NCI-H2081 (cell line): ENCODE data around the gene C12orf43.
A peak's percentile ranks its signal among the peaks of the same experiment; 100 is the strongest.
"Not testable (repeated sequence)": the region's sequence is repeated elsewhere in the genome, so short reads cannot be mapped to it uniquely, and the experiment has no call there.

Experiments used
- DNase-seq, 2 experiments: peaks; one replicate each; lab custom pipeline; 2025; lab: John Stamatoyannopoulos, UW

C12orf43 gene, protein sequence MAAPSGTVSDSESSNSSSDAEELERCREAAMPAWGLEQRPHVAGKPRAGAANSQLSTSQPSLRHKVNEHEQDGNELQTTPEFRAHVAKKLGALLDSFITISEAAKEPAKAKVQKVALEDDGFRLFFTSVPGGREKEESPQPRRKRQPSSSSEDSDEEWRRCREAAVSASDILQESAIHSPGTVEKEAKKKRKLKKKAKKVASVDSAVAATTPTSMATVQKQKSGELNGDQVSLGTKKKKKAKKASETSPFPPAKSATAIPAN

DNA sequence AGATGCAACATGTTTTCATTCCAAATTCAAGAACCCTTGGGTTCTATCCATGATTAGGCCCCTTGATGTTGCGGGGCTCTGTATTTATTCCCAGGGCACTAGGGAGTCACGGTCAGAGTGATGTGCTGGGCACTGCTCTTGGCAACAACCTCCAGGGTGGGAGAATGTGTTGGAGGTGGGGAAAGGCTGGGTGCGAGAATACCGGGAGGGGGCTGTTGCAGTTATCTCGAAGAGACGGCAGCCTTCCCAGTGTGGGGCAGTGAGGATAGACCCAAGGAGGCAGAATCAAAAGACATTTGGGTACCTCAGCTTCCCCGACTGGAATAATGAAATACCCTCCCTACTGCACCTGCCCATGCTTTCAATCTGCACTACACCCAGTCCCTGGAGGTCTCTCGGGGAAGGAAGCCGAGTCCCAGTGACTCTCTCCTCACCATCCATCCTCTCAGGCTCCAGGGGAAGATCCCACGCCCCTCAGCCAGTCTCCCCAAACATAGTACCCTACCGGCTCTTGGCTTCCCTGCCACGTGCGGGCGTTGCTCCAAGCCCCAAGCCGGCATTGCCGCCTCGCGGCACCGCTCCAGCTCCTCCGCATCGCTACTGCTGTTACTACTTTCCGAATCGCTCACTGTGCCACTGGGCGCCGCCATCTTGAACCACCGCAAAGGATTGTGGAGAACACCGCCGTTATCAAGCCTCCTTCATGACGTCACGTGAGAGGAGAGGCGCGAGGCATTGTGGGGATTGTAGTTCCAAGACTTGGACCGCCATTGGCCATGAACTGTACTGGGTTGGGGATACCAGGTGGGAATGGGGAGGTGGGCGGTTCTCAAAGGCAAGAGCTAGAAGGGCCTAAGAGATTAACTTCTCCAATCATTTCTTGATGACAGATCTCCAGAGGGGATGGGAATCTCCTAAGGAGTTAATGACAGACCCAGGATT lies at the start of gene C12orf43:
C12orf43 (minus strand) TSS at position 663 of the 942 bp plus-strand sequence; CDS start at position 650, 13 bp downstream.
- peak; percentile 90 to 94 for DNase-seq

DNA sequence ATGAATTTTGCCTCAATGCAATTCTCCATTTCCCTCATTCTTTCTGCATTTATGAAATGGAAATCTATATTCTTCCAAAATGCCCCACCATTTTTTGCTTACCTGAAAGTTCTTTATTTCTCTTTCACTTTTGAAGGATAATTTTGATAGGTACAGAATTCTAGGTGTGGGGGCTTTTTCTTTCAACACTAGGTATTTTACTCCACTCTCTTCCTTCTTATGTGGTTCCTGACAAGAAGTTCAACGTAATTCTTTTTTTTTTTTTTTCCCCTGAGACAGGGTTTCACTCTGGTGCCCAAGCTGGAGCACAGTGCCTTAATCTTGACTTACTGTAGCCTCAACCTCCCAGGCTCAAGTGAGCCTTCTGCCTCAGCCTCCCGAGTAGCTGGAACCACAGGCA lies 49.1 kb upstream of the C12orf43 start:
- DNase-seq, result no peak

DNA sequence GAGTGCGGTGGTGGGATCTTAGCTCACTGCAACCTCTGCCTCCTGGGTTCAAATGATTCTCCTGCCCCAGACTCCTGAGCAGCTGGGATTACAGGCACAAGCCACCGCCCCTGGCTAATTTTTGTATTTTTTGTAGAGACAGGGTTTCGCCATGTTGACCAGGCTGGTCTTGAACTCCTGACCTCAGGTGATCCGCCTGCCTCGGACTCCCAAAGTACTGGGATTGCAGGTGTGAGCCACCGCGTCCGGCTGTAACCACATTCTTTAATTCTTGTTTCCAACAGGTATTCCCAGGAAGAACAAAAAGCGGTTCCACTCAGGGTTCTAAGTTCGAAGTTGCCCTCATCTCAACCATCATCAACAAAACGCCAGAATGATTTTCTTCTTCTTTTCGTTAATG lies 48.3 kb upstream of the C12orf43 start:
- not testable (repeated sequence) for DNase-seq

DNA sequence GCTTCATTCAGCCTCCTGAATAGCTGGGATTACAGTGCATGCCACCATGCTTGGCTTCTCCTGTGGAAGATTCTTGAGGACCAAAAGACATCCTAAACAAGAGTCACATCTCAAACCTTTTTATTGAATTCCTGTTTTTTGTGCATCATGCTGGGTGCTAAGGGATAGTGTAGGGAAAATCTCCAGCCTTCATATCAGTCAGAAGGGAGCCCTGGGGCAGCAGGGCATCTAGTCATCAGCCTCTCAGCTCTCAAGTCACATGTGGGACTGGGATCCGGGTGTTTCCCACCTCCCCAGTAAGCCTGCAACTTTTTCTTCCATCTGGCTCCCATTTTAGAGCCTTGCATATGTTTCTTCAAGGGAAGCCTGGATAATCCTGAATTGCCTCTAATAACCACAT lies 47.8 kb upstream of the C12orf43 start:
- no peak for DNase-seq

DNA sequence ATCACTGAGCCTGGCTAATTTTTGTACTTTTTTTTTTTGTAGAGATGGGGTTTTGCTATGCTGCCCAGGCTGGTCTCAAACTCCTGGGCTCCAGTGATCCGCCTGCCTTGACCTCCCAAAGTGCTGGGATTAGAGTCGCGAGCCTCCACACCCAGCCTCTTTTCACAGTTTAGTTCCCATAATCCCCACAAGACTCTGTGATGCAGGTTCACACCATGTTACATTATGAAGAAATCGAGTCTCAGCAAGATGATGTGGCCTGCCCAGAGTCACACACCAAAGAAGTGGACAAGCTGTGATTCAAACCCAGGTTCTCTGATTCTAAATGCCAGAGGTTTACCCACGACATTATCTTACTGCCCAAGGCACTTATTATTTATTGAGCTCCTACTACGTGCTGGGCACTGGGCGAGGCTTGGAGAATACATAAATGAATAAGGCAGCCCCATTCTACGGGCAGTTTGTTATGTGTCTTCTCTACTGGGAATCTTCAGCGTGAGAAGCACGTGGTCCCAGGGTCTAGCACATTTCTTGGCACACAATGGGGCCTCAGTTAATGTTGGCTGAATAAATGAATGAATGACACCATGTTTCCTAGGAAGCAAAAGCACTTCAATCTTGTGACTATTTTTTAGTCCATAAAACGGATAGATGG lies 46.2 kb upstream of the C12orf43 start:
- no peak for DNase-seq

DNA sequence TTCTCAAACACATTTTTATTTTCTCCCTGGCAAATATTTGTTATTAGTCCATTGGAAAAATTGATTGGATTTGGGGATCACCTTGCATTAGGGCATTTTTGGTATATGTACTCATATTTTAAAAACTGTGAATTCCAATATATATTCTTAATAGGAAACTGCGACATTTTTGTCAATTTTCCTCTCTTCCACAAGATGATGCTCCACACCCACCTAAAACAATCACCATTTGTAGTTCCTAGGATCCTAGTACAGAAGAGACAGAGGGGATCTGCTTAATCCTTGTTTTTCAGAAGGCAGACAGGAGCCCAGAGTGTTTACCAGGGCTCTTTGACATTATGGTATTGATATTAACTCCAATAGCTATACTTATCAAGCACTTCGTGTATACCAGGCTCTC lies 45.5 kb upstream of the C12orf43 start:
- DNase-seq, result no peak

DNA sequence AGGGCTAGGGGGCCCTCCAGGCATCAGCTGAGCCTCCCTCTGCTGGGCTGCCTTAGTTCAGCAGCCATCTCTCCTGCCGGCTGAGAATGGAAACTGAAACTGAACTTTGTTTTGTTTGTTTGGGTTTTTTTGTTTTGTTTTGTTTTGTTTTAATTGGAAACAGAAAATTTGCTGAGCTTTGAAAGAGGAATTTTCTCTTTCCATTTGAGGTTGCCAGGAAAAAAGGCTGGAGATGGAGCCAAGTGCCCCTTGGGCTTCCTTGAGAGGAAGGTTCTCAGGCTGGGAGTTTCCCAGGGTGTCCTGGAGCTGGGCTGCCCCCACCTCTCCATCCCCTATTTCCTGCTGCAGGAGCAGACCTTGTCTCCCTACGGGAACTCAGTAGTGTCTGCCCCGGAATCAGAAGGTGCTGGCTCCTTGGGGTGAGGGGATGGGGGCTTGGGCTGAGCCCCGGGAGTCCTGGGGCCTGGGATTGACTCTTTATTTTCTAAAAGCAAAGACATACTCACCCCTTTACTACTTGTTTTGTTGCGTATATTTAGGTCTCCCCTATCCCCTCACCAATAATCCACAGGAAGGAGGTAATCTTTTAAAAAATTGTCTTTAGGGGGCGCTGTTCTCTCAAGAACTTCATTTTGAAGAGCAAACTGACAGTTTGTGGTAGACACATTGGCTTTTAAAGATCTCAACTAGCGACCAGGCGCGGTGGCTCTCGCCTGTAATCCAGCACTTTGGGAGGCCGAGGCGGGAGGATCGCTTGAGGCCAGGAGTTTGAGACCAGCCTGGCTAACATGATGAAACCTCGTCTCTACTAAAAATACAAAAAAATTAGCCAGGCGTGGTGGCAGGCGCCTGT lies 44.1 kb upstream of the C12orf43 start:
- peak in 1 of 2 experiments; percentile 9 for DNase-seq

DNA sequence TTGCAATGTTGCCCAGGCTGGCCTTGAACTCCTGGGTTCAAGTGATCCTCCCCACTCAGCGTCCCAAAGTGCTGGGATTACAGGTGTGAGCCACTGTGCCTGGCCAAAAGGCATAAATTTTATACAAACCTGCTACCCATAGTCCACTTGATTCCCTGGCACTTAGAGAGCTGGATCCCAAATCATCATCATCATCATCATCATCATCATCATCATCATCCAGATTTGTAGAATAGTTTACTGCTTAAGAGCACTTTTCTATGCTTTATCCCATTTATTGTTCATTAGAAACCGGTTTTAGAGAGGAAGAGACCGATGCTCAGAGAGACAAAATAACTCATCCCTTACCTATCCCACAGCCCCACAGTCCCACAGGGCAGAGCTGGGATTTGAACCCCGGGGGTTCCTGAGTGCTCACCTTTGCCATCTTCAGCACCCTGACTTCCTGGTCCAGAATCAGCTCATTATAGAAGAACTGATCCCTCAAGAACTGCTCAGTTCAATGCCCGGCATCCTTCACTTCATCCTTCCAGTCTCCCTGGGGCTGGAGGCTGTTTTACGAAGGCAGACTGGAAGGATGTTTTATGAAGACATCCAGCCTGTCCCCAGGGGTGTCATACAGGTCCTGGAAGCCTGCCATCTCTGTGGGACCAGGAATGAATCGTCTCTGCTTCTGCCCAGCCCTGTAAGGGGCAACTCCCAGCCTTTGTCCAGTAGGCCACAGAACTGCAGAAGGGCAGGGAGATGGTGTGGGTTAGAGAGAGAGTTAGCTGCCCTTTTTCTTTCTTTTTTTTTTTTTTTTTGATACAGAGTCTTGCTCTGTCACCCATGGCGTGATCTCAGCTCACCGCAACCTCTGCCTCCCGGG lies 43.0 kb upstream of the C12orf43 start:
- no peak for DNase-seq

DNA sequence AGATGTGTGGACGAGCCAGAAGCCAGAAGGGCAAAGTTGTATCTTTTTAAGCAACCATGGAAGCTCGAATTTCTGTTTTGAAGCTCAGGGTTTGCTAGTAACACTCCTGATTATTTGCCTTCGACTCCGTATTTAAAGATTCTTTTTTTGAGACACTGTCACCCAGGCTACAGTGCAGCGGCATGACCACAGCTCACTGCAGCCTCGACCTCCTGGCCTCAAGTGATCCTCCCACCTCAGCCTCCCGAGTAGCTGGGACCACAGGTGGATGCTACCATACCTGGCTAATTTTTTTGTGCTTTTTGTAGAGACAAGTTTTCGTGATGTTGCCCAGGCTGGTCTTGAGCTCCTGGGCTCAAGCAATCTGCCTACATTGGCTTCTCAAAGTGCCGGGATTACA lies 41.5 kb upstream of the C12orf43 start:
- no peak for DNase-seq

DNA sequence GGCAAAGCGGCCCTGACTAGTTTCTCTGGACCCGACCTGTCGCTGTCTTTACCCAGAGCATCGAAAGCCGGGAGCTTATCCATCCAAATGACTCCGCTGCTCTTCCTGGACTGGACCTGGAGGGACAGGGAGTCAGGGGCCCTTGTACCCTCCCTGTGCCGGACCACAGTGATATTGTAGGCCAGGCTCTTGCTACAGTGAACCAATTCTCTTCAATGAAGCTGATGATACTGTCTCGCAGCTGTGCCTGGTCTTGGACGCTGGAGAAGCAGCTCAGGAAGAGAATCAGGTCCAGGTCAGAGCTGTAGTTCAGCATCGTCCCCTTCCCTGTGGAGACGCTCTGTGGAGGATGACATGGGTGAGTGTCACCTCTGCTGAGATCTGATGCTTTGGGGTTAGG lies 37.4 kb upstream of the C12orf43 start:
- no peak for DNase-seq

DNA sequence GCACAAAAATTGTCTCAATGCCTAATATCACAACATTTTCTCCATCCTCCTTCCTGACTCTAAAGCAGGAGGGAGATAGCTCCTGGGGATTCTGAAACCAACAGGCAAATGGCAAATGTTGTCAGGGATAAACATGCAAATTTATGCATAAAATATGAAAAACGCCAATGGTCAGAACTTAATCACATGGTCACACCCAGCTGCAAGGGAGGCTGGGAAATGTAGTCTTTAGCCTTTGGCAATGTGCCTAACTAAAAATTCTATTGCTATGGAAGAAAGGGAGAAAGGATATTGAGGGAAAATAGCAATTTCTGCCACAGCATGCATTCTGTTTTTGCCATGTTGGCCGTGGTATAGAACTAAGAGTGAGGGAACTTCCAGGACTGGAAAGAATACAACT lies 34.4 kb upstream of the C12orf43 start:
- no peak for DNase-seq

DNA sequence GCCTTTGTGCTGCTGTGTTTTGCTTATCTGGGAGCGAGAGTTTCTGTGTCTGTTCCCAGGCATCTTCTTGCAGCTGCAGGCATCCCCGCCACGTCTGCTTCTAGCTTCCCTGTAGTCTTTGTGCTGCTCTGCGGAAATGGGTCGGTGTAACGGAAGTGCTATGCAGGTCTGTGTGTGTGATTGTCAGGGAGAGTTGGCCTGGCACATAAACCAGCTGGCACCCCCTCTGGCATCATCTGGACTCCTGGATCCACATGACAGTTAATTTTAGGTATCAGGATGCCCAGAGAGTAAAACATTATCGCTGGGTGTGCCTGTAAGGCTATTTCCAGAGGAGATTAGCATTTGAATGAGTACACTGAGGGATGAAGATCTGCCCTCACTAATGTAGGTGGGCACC lies 32.2 kb upstream of the C12orf43 start:
- no peak for DNase-seq

DNA sequence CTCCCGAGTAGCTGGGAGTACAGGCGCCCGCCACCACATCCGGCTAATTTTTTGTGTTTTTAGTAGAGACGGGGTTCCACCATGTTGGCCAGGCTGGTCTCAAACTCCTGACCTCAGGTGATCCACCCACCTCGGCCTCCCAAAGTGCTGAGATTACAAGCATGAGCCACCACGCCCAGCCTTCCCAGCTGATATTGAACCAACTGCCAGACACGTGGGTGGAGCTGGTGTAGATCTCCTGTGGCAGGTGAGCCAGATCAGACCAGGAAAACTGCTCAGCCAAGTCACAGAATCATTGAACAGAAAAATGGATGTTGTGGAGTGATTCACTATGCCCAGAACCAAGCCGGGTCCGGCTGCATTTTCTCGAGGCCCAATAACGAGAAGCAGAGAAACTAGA lies 31.1 kb upstream of the C12orf43 start:
- DNase-seq, result not testable (repeated sequence)

DNA sequence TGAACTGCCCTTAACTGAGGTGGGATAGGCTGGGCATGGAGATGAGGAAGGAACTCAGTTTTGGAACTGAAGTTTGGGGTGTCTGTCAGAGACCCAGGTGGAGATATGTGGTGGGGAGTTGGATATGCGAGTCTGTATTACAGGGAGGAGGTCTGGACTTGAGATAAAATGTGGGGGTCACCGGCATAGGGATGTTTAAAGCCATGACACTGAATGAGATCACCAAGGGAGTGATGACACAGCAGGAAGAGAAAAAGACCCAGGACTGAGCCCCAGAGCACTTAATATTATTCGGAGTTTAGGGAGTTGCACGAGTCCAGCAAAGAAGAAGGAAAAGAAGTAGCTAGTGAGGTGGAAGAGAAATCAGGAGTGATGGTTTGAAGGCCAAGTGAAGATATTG lies 26.8 kb upstream of the C12orf43 start:
- no peak for DNase-seq

DNA sequence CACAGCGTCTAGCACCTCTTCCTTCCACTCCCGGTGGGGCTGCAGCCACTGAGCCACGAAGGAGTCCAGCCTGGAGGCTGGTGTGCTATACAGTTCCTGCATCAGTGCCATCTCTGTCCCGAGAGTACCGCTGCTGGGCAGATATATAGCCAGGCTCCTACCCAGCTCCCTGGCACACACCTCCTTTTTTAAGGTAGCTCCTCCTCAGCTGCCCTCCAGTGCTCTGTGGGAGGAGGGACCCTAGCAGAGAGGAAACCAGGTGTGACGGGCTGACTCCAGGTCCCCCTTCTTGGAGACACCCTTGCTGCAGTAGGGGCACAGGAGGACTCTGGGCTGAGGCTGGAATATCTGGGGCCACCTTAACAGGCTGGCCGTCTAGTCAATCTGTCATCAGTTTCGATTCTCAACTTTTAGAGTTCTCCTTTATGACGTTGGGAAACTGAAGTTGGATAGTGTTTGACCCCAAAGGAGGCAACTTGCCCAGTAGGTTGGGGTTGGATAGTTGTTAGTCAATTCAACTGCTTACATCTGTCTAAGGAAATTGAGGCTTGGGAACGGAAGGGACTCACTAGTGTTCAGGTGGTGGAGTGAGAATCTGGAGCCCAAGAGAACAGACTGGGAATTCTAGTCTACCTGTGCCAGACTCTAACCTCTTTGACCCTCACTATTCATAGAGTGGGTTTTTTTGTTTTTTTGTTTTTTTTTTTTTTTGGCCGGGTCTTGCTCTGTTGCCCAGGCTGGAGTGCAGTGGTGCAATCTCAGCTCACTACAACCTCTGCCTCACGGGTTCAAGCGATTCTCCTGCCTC lies 22.8 kb upstream of the C12orf43 start, which contains the start of gene OASL:
OASL (minus strand) TSS at position 386 of the 808 bp plus-strand sequence; CDS start at position 111, 275 bp downstream.
- no peak for DNase-seq

DNA sequence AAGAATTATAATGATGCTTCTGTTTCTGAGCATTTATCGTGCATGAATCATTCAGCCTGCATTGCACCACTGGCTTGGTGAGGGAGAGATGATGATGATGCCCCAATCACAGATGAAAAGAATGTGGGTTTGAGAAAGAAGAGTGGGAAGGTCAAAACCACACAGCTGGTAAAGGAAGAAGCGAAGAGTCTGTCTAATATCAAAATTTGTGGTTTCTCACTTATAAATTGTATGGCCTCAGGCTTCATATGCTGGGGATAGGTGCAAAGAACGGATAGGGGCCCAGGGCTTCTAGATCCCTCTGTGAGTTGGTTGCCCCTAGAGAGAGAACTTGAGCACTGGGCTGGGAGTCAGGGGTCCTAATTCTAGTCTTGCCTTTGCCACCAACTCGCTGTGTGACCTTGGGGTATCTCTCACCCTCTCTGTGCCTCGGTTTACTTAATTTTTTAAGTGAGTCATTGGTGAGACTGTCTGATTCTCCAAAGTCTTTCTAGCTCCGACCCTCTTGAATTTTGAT lies 20.6 kb upstream of the C12orf43 start:
- DNase-seq, result no peak

DNA sequence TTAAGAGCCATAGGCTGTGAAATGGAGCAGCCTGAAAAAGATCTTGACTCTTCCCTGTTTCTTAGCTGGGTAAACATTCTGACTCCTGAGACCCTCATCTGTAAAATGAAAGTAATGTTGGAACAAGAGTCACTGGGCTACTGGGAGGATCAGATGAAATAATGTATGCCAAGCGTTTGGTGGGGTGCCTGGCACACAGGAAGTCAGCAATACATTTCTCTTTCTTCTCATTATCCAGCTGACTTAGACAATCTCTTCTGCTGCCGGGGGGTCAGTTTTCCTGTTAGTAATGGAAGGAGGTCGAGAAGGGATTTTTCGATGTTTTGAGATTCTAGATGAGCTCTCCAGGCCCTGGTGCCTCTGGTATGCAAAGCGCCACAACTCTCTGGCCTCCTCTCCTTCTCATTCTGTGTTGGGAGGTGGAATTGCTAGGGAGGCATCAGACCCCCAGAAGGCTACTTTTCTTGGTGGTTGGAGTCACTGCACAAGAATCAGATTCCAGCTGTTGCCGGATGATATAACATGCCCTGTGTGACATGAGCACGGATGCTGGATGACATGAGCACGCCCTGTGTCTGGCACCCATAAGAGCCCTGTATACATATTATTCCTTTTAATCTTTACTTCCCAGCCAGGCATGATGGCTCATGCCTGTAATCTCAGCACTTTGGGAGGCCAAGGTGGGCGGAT lies 18.5 kb upstream of the C12orf43 start:
- no peak for DNase-seq

DNA sequence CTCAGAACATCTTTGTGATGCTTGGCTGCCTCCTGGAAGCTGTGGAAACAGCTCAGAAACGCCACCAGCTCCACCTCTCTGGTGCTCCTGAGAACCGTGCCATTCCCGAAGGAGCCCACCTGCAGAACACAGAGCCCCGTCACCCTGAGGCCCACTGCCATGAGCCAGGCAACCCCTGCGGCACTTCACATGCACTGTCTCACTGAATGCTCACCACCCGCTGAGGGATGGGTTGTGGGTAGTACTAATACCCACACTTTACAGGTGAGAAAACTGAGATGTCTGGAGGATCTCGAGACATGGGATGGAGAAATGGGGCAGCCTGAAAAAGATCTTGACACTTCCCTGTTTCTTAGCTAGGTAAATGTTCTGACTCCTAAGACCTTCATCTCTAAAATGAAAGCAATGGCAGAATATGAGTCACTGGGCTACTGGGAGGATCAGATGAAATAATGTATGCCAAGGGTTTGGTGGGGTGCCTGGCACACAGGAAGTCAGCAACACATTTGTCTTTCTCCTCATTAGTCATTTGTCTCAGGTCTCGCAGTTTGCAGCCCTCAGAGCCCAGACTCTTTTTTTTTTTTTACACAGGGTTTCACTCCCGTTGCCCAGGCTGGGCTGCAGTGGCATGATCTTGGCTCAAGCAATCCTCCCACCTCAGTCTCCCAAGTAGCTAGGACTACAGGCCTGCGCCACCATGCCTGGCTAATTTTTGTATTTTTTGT lies 17.5 kb upstream of the C12orf43 start:
- no peak for DNase-seq
